NT2/D1 (cell line): Measurements from ENCODE around the gene AGT.

Experiments
- DNase-seq: peaks from one replicate; pipeline ENCODE4 v3.0.0-alpha.2; 2011; ENCODE audit warnings: low read depth, low spot score
- H3K27me3 ChIP-seq: 2 replicates; pipeline ENCODE4 v1.6.0; 2011; ENCODE audit warnings: mild to moderate bottlenecking; ENCODE audit not compliant: insufficient read length, insufficient read depth
- H3K36me3 ChIP-seq: 2 replicates; pipeline ENCODE4 v1.6.1; 2011; ENCODE audit warnings: mild to moderate bottlenecking, low read length, mixed read lengths; ENCODE audit not compliant: insufficient read depth, insufficient read length
- H3K4me1 ChIP-seq: 2 replicates; pipeline ENCODE4 v1.5.1; 2011; ENCODE audit not compliant: insufficient read depth, insufficient read length
- H3K4me3 ChIP-seq: 2 replicates; pipeline ENCODE4 v1.5.1; 2011; ENCODE audit warnings: low read depth; ENCODE audit not compliant: insufficient read length
- H3K9ac ChIP-seq: 2 replicates; pipeline ENCODE4 v1.6.0; 2011; ENCODE audit warnings: low read depth; ENCODE audit not compliant: insufficient read length
- H3K9me3 ChIP-seq: 2 replicates; pipeline ENCODE4 v1.5.1; 2011; ENCODE audit warnings: mild to moderate bottlenecking, low read length; ENCODE audit not compliant: insufficient read depth
- SUZ12 ChIP-seq: IDR thresholded peaks from 2 replicates; pipeline ENCODE4 v1.6.1; 2011; ENCODE audit not compliant: insufficient read length, insufficient read depth; ENCODE audit errors: extremely low read depth
- YY1 ChIP-seq: IDR thresholded peaks from 2 replicates; pipeline ENCODE4 v1.6.1; 2011; ENCODE audit not compliant: insufficient read length, insufficient read depth
- ZNF274 ChIP-seq: IDR thresholded peaks from 2 replicates; pipeline ENCODE4 v1.6.1; 2011; ENCODE audit warnings: mild to moderate bottlenecking, low read depth, low read length

AGT gene

DNA sequence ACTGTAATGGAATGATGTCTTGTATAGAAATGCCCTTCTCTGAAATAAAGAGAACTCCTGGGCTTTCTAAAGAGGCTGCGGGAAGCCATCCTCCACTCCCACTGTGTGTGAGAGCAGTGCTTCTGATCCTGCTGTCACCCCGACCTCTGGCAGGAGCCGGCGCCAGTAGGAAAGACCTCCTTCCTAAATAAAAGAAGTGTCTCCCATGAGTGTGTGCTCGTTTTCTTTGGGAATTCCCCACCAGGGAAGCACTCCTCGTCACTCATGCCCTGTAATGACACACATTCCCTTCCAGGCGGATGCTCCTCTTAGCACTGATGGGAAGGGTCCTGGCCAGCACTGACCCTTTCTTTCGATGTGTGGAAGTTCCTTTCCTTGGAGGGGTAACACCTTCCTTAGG lies 20.1 kb downstream of the AGT start:
- H3K4me3 ChIP-seq = no peak overlapping the region
- H3K27me3 ChIP-seq = no peaks in the 10 kb centered on the region
- TF ChIP-seq ZNF274 = no peak
- TF ChIP-seq SUZ12 = no peak
- TF ChIP-seq YY1 = no peak
- H3K36me3 ChIP-seq = peaks cover 62% of the 10 kb centered on the region
- H3K4me1 ChIP-seq = peaks cover 7% of the 10 kb centered on the region
- no peaks in the 10 kb centered on the region for H3K9me3 ChIP-seq
- DNase-seq = no peak
- H3K9ac ChIP-seq = no peak overlapping the region

DNA sequence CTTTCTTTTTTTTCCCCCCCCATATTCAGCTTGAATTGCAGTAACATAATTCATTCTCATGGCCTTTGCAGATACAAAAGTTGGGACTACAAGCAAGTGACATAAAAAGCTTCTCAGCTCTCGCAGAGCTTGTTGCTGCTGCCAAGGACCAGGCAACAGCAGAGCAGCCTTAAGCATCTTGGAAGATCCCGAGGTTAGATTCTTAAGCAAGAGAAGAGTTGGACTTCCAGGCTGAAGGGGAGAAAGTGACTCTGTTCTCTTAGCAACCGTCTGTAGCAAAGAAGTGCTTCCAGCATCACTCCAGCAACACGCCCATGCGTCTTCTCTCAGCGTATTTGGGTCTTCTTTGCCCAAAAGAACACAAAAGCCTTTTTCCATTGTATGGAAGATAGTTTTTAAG lies 20.7 kb downstream of the AGT start:
- peaks cover 68% of the 10 kb centered on the region for H3K36me3 ChIP-seq
- TF ChIP-seq YY1 = no peak
- no peak for TF ChIP-seq SUZ12
- no peak for TF ChIP-seq ZNF274
- peaks cover 7% of the 10 kb centered on the region for H3K4me1 ChIP-seq
- H3K9me3 ChIP-seq = no peaks in the 10 kb centered on the region
- no peak overlapping the region for H3K9ac ChIP-seq
- no peaks in the 10 kb centered on the region for H3K27me3 ChIP-seq
- H3K4me3 ChIP-seq = no peak overlapping the region
- no peak for DNase-seq

DNA sequence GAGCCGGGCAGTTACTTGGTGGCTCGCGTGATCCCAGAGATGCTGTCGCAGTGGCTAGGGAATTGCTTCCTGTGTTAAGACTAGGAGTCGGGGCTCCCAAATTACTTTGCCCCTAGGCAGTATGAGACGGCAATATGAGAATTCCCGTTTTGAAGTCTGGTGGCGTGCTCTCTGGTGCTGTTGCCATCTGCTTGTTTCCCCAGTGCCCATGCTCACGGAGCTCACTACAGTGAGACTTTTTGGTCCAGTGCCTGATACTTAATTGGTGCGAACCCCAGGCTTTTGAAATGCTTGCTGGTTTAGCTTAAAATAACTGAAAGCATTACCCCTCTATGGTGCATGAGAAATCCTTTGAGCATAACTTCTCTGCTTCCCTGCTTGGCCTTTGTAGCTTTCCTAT lies 22.3 kb downstream of the AGT start:
- H3K9me3 ChIP-seq = no peaks in the 10 kb centered on the region
- H3K36me3 ChIP-seq = peaks cover 83% of the 10 kb centered on the region
- H3K4me1 ChIP-seq = peaks cover 7% of the 10 kb centered on the region
- no peaks in the 10 kb centered on the region for H3K27me3 ChIP-seq
- TF ChIP-seq ZNF274 = no peak
- no peak overlapping the region for H3K4me3 ChIP-seq
- no peak for DNase-seq
- H3K9ac ChIP-seq = no peak overlapping the region

DNA sequence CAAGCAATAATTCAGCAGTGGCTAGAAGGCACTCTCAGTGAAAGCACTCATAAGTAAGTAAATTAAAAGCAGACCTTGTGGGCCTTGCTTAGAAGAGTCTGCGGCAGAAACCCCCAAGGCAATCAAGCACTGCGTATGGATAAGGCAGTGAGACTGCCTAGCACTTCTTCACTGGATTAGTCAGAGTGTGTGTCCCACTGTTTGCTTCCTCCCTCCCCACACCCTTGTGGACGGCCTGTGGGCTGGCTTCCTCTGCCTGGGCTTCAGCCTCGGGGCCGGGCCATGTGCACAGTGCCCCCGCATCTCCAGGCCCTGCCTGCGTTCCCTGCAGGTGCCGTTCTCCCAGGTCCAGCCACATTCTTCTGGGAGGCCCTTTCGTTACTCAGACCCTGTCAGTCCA lies 23.8 kb downstream of the AGT start:
- no peak overlapping the region for H3K9ac ChIP-seq
- no peak for DNase-seq
- TF ChIP-seq ZNF274 = no peak
- TF ChIP-seq SUZ12 = no peak
- no peak for TF ChIP-seq YY1
- no peak overlapping the region for H3K4me3 ChIP-seq
- H3K36me3 ChIP-seq = peaks cover 94% of the 10 kb centered on the region
- H3K9me3 ChIP-seq = no peaks in the 10 kb centered on the region
- no peaks in the 10 kb centered on the region for H3K27me3 ChIP-seq
- peaks cover 6% of the 10 kb centered on the region for H3K4me1 ChIP-seq

DNA sequence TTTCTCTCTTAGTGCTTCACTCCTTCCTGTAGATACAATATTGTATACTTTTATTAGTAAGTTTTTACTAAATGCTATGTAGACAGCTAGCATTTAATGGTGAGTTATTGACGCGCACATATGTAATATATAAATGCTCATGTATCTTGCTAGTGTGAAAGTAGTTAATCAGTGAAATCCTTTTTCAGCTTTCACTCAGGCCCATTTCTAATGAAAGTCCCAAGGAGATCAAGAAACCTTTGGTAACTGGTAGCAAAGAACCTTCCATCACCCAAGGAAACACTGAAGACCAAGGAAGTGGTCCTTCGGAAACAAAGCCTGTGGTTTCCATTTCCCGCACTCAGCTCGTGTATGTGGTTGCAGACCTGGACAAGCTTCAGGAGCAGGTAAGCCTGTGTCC lies 27.2 kb downstream of the AGT start:
- H3K27me3 ChIP-seq = no peaks in the 10 kb centered on the region

DNA sequence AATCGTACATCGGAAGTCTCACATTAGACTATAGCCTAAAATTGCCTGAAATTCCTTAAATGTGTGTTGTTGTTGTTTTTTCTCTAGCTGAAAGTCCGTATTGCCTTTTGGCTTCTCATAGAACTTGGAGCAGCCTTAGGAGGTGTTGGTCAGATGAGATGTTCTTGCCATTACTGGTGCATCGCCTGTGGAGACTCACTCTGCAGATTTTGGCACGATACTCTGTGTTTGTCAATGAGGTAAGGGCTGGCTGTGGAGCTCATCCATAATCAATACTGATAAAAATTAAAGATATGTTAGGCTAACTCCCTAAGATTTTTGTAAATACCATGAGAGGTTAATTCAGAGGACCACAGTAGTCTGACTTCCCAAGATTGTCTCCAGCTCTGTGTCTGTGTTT lies 28.9 kb downstream of the AGT start:
- H3K36me3 ChIP-seq = peaks cover 81% of the 10 kb centered on the region
- no peaks in the 10 kb centered on the region for H3K27me3 ChIP-seq
- TF ChIP-seq SUZ12 = no peak
- TF ChIP-seq YY1 = no peak
- TF ChIP-seq ZNF274 = no peak

More for the DNA sequence above, 27.2 kb downstream of the AGT start:
- H3K9me3 ChIP-seq = no peaks in the 10 kb centered on the region
- no peak overlapping the region for H3K4me3 ChIP-seq
- no peak overlapping the region for H3K9ac ChIP-seq
- no peak for DNase-seq
- no peak for TF ChIP-seq SUZ12
- no peak for TF ChIP-seq YY1
- no peak for TF ChIP-seq ZNF274
- H3K36me3 ChIP-seq = peaks cover 87% of the 10 kb centered on the region
- no peaks in the 10 kb centered on the region for H3K4me1 ChIP-seq

DNA sequence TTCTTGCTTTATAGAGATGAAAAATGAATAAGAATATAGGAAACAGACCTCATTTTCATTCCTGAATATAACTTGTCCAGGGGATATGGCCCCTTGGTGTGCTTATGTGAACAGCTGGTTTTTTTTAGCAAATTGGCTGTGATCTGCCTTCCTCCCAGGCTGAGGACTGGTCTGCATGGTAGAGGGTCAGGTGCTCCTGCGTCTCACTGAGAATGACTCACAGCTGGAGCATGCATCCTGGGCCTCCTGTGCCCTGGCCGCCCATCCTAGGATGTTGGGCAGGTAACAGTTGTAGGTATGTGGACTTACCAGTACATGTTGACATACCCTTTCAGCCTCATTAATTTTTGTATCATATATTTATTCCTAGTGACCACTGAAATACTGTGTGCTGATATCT lies 29.8 kb downstream of the AGT start:
- Histone ChIP-seq H3K9me3 (no peaks in the 10 kb centered on the region), H3K4me3 (no peak overlapping the region), H3K36me3 (peaks cover 81% of the 10 kb centered on the region), H3K9ac (no peak overlapping the region), H3K27me3 (no peaks in the 10 kb centered on the region), H3K4me1 (no peaks in the 10 kb centered on the region)
- no peak for TF ChIP-seq SUZ12
- TF ChIP-seq ZNF274 = no peak
- no peak for TF ChIP-seq YY1
- no peak for DNase-seq

More for the DNA sequence above, 28.9 kb downstream of the AGT start:
- H3K9ac ChIP-seq = no peak overlapping the region
- no peaks in the 10 kb centered on the region for H3K4me1 ChIP-seq
- no peak overlapping the region for H3K4me3 ChIP-seq
- H3K9me3 ChIP-seq = no peaks in the 10 kb centered on the region
- no peak for DNase-seq

DNA sequence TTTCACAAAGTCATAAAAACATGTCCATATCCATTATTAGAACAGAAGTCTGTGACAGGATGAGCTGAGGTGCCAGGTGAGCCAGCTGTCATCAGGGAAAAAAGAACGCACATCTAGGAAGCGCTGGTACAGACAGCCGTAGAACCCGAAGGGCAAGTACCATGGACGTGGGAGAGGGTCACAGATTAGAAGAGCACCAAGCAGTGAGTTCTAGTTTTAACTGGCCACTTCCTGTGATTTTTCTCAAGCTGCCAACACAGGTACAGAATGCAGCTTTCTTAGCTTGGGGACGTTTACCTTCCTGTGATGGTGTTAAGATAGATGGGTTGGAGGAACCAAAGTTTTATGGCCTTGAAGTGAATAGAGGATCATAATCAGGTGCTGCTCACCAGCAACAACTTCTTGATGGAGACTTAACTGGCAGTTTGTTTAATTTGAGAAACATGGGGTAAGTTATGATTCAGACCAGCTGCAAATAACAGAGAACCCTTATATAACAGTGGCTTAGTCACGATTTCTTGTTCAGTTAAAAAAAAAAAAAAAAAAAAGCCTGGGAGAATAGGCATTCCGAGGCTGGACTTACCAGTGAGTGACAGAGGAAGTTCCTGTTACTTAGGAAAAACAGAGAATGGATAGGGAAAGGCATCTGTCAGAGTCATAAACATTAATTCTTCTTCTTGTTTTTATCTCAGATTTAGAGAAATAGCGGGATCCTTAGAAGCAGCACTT lies 30.9 kb downstream of the AGT start:
- TF ChIP-seq SUZ12 (no peak), YY1 (no peak), ZNF274 (no peak)
- Histone ChIP-seq H3K4me1 (no peaks in the 10 kb centered on the region), H3K9me3 (no peaks in the 10 kb centered on the region), H3K9ac (no peak overlapping the region), H3K4me3 (no peak overlapping the region), H3K27me3 (no peaks in the 10 kb centered on the region), H3K36me3 (peaks cover 81% of the 10 kb centered on the region)
- DNase-seq = no peak
